ENCODE measurements around the gene PRKX. TPM values are rescaled to one million over a fixed set of nuclear protein-coding genes. Genes with fewer than 3 reads are reported as not detected.

Gene PRKX
- total RNA-seq, 4 donors from 2014 or later: 1.1 to 69.7 (median 18.1) TPM

DNA sequence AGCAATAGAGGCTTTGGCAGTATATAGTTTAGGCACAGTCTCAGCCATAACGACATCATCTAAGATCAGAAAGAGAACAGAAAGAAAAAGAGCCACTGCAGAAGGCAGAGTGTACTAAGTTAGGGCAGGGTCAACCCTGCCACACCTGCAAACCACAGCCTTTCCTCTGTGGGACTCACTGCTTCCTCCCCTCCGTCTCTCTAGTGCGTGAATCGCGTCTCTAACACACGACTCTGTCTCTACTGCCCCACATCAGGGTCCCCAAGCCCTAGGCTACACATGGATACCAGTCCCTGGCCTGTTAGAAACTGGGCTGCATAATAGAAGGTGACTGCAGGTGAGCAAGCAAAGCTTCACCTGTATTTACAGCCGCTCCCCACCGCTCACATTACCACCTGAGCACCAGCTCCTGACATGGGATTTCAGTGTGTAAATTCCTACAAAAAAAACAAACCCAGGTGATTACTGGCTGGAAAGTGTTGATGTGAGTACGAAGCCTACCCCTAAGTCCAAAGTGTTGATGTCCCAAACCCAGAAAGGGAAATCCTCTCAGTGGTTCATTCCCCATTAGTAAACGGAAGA, 128.9 kb downstream of the PRKX start:
- 69% methylated on average over 10 of the region's 10 CpGs; no CpG with 5 or more reads in 1 of the 2 donors for WGBS, 2 donors (ENCODE audit: low coverage in 1 of 2)
- in situ Hi-C loops (cut with MboI; ENCODE audit: low pct_ligation_motif_present in 1 of 4, low pct_unique_long_range_greater_than_20kb in 1 of 4, low sequenced_read_pairs in 3 of 4) (no loop called here), intact Hi-C loops (cut with DNase I; ENCODE audit: low total_unique reads) (no loop called here)
- Histone ChIP-seq H3K36me3 (no peaks in the 10 kb centered on the region), H3K4me1 (no peaks in the 10 kb centered on the region), H3K4me3 (no peak overlapping the region), H3K27me3 (no peaks in the 10 kb centered on the region), H3K27ac (no peak overlapping the region), H3K9me3 (no peaks in the 10 kb centered on the region)
- DNase-seq: no peak
- TF ChIP-seq EP300 (IDR thresholded peaks at IDR 0.05; ENCODE audit: low read depth) (no peak), POLR2A (IDR thresholded peaks at IDR 0.05) (no peak), POLR2AphosphoS5 (IDR thresholded peaks at IDR 0.05) (no peak)
- TF ChIP-seq, protein P1, sequence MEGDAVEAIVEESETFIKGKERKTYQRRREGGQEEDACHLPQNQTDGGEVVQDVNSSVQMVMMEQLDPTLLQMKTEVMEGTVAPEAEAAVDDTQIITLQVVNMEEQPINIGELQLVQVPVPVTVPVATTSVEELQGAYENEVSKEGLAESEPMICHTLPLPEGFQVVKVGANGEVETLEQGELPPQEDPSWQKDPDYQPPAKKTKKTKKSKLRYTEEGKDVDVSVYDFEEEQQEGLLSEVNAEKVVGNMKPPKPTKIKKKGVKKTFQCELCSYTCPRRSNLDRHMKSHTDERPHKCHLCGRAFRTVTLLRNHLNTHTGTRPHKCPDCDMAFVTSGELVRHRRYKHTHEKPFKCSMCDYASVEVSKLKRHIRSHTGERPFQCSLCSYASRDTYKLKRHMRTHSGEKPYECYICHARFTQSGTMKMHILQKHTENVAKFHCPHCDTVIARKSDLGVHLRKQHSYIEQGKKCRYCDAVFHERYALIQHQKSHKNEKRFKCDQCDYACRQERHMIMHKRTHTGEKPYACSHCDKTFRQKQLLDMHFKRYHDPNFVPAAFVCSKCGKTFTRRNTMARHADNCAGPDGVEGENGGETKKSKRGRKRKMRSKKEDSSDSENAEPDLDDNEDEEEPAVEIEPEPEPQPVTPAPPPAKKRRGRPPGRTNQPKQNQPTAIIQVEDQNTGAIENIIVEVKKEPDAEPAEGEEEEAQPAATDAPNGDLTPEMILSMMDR (IDR thresholded peaks at IDR 0.05): no peak

DNA sequence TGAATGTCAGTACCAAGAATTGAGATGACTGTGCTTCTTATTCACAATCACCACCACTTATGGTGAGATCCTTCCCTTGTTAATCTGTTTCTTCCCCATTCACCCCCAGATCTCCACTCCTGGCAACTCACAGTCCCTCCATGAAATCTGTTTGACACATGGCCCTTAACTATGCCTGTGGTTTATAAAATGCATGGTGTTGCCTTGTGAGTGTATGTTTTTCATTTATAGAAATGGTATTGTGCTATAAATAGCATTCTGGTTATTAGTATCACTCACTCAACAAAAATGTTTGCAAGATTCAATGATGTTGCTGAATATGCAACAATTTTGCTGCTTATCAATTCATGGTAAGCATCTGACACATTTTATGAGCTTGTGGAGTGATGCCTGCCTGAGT, 131.0 kb downstream of the PRKX start:
- TF ChIP-seq POLR2AphosphoS5 (IDR thresholded peaks at IDR 0.05): no peak
- TF ChIP-seq EP300 (IDR thresholded peaks at IDR 0.05; ENCODE audit: low read depth): no peak
- no peak for TF ChIP-seq POLR2A (IDR thresholded peaks at IDR 0.05)
- TF ChIP-seq, protein P1 (IDR thresholded peaks at IDR 0.05): no peak
- in situ Hi-C loops (cut with MboI; ENCODE audit: low pct_ligation_motif_present in 1 of 4, low pct_unique_long_range_greater_than_20kb in 1 of 4, low sequenced_read_pairs in 3 of 4) (no loop called here), intact Hi-C loops (cut with DNase I; ENCODE audit: low total_unique reads) (no loop called here)
- no peak overlapping the region for H3K4me3 ChIP-seq
- no peaks in the 10 kb centered on the region for H3K9me3 ChIP-seq
- H3K4me1 ChIP-seq: no peaks in the 10 kb centered on the region
- no peak for DNase-seq
- no peaks in the 10 kb centered on the region for H3K27me3 ChIP-seq
- H3K36me3 ChIP-seq: no peaks in the 10 kb centered on the region
- no peak overlapping the region for H3K27ac ChIP-seq

DNA sequence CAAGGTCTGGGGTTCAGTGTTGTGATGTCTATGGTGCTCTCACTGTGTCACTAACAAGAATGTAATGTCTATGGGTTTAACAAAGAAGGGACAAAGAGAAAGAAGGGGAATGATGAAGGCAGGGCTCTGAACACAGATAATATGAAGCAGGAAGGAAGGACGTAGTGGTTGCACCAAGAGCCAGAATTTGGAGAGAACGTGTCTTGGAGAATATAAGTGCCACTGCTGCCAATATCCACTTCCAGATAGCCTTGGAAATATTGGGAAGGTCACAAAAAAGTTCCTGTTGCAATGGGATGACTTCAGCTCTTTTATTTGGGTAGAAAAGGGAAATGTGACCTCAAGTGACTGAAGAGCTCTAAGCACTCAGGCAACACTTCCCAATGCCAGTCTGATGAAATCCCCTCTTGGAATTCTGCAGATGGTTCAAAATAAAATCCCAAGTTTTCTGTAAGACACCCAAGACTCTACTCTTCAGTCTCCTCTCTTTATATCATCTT, 131.8 kb downstream of the PRKX start:
- intact Hi-C loops (cut with DNase I; ENCODE audit: low total_unique reads) (no loop called here), in situ Hi-C loops (cut with MboI; ENCODE audit: low pct_ligation_motif_present in 1 of 4, low pct_unique_long_range_greater_than_20kb in 1 of 4, low sequenced_read_pairs in 3 of 4) (no loop called here)
- 60 to 79% methylated on average over 2 of the region's 2 CpGs for WGBS, 2 donors (ENCODE audit: low coverage in 1 of 2)
- H3K27me3 ChIP-seq: no peaks in the 10 kb centered on the region
- no peaks in the 10 kb centered on the region for H3K36me3 ChIP-seq
- DNase-seq: no peak
- TF ChIP-seq POLR2A (IDR thresholded peaks at IDR 0.05) (no peak), POLR2AphosphoS5 (IDR thresholded peaks at IDR 0.05) (no peak), EP300 (IDR thresholded peaks at IDR 0.05; ENCODE audit: low read depth) (no peak)
- TF ChIP-seq, protein P1 (IDR thresholded peaks at IDR 0.05): no peak
- no peaks in the 10 kb centered on the region for H3K9me3 ChIP-seq
- no peak overlapping the region for H3K4me3 ChIP-seq
- no peak overlapping the region for H3K27ac ChIP-seq
- H3K4me1 ChIP-seq: no peaks in the 10 kb centered on the region

DNA sequence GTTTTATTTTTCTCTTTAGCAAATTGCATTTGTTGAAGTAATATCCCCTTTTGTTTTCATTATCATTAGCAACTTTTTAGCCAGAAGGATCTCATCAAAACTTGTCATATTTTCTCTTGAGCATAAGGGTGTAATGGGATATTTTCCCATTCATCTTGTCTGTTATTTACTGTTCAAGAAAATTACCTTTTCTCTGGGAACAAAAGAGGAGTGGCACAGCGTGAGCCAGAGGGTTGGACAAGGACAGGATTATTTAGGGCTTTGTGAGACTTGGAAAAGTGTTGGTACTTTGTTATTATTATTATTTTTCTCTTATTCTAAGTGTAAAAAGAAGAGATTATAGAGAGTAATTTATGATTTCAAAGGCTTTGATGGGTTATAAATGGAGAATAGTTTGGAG, 135.9 kb downstream of the PRKX start:
- no peaks in the 10 kb centered on the region for H3K27me3 ChIP-seq
- DNase-seq: no peak
- in situ Hi-C loops (cut with MboI; ENCODE audit: low pct_ligation_motif_present in 1 of 4, low pct_unique_long_range_greater_than_20kb in 1 of 4, low sequenced_read_pairs in 3 of 4): no loop called here
- H3K36me3 ChIP-seq: no peaks in the 10 kb centered on the region
- no peak overlapping the region for H3K4me3 ChIP-seq
- no peaks in the 10 kb centered on the region for H3K9me3 ChIP-seq
- 43 to 74% methylated on average over 1 of the region's 1 CpG for WGBS, 2 donors (ENCODE audit: low coverage in 1 of 2)
- no peak overlapping the region for H3K27ac ChIP-seq
- no peaks in the 10 kb centered on the region for H3K4me1 ChIP-seq
- TF ChIP-seq POLR2AphosphoS5 (IDR thresholded peaks at IDR 0.05) (no peak), POLR2A (IDR thresholded peaks at IDR 0.05) (no peak), EP300 (IDR thresholded peaks at IDR 0.05; ENCODE audit: low read depth) (no peak)
- TF ChIP-seq, protein P1 (IDR thresholded peaks at IDR 0.05): no peak
- intact Hi-C loops (cut with DNase I; ENCODE audit: low total_unique reads): no loop called here

Data from transverse colon (tissue), 4 donors.